HG03060 (cell line): ENCODE results near the gene OSBPL1A.

ENCODE experiments used
- ATAC-seq: cut with Tn5 transposase; IDR thresholded peaks from one replicate; pipeline ENCODE4 v1.9.1; 2021; ENCODE audit warnings: low read depth, moderate number of reproducible peaks; ENCODE audit not compliant: unreplicated experiment

The OSBPL1A gene

GRCh38 chr18:24397694-24398368 lies at the start of gene OSBPL1A:
OSBPL1A (minus strand) TSS chr18:24397824; CDS start chr18:24377533, 20,291 bp downstream.
- ATAC-seq = no peak

DNA sequence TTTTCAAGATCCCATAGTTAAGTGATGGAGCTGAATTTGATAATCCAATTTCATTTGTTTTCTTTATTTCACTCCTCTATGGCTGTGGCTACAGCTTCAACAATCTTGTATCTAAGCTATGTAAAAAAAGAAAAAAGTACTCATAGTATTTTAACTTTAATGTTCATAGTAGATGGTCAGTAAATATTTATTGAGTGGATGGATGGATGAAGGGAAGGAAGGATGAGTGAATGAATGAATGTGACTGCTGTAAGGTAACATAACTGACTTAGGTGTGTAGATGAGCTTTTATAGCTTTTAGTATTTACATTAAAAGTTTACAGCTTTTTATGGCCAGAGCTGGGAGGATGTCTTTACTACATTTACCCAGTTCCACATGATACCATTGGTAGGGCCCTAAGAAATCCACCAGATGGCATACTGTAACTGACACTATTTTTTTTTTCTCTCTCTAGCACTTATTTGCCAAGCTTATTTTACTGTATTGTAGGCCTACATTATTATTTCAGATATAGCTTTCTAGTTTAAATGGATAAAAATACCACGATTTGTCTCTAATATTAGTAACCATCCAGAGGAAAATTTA lies 49.4 kb upstream of the OSBPL1A start:
- ATAC-seq = no peak

- ATAC-seq = peak; percentile 51
Measured at GRCh38 chr18:24446453-24446852, 48.8 kb upstream of the OSBPL1A start.

GRCh38 chr18:24443870-24444269 lies 46.2 kb upstream of the OSBPL1A start:
- ATAC-seq = peak; percentile 52

DNA sequence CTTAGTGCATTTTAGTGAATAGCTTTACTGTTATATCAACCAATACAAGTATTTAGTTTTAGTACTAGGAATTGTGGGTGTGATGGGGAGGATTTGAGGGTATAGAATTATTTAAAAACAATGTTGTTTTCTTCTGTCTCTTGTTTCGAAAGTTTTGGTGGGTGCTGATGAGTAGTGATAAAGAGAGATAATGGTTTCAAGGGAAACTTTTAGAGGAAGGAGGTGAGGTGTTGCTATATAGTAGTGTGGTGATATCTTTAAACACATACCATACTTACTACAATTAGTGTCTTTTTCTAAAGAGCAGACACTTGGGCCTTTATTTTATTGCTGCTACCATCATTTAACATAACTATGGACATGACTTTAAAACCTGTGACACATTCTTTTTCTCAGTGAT lies 39.3 kb upstream of the OSBPL1A start:
- ATAC-seq = no peak

GRCh38 chr18:24432618-24433017 lies 35.0 kb upstream of the OSBPL1A start:
- ATAC-seq = no peak

GRCh38 chr18:24429188-24429587 lies 31.6 kb upstream of the OSBPL1A start:
- no peak for ATAC-seq

GRCh38 chr18:24428709-24429108 lies 31.1 kb upstream of the OSBPL1A start:
- no peak for ATAC-seq

DNA sequence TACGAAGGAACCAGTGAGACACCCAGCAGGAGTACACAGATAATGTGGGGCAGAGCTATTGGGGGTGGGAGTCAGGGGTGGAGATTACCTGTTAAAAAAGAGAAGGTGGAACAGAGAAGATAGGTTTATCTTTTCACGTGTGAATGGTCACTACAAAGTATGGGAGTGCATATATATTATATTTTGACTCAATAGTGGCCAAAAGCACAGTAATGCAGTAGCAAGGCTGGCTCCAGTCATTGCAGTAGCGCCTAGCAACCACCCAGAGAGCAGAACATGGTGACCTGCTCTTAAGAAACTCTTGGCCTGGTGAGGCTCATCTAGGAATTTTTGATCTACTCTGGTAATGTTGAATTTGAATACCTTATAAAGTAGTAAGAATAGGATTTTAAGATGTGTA lies 29.9 kb upstream of the OSBPL1A start:
- ATAC-seq = no peak

GRCh38 chr18:24426398-24427294 lies 29.0 kb upstream of the OSBPL1A start, which contains the start of gene IMPACT:
IMPACT (plus strand) TSS chr18:24426670; CDS start chr18:24426757, 87 bp downstream.
- ATAC-seq = no peak

GRCh38 chr18:24426073-24426397 lies 28.4 kb upstream of the OSBPL1A start:
- no peak for ATAC-seq

GRCh38 chr18:24421831-24422230 lies 24.2 kb upstream of the OSBPL1A start:
- no peak for ATAC-seq

DNA sequence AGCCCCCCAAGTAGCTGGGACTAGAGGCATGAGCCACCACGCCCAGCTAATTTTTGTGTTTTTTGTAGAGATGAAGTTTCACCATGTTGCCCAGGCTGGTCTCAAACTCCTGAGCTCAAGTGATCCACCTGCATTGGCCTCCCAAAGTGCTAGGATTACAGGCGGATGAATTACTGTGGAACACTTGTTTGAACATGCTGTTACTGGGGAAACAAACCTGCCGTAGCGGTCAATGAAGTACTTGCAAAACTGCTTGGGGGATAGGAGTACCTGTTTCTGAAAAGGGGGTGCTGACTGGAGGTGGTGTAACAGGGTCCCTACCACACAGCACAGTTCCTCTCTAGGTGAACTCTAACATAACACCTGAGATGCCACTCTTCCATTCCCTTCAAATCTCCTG lies 22.9 kb upstream of the OSBPL1A start:
- no peak for ATAC-seq

DNA sequence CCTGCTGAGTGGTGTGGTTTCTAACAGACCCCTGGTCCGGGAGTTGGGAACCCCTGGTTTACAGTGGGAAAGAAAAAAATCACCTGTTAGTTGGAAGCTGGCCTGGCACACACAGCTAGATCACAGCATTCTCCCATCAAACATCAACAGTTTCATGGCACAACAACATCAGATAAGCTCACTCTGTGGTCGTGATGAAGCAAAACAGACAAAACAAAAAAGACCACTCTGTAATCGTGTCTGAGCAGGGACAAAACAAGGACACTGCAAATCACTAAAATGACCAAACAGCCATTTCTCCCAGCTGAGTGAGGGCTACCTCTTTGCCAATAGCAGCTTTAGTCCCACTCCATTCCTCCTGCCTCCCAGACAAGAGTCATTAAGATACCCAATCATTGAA lies 19.9 kb upstream of the OSBPL1A start:
- no peak for ATAC-seq

GRCh38 chr18:24414349-24415003 lies 16.9 kb upstream of the OSBPL1A start:
- peak; percentile 49 for ATAC-seq

GRCh38 chr18:24413148-24413547 lies 15.5 kb upstream of the OSBPL1A start:
- no peak for ATAC-seq

DNA sequence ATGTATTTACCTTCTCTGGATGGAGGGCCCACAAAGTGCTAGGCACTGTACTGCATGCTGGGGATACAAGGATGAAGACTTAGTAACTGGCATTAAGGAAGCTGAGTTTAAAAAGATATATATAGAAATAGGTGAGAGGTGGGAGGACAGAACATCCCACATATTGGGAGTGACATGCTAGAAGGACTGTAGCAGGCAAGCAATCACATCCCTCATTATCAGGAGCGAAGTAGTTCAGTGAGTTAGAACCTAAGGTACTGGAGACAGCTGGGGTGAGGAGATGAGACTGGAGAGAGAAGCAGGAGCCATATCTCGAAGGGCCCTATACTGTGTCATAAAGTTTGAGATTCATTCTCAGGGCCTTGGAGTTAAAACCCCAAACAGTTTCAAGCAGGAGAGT lies 10.9 kb upstream of the OSBPL1A start:
- ATAC-seq = no peak

- ATAC-seq = no peak
Measured at GRCh38 chr18:24404591-24404990, 7.0 kb upstream of the OSBPL1A start.

DNA sequence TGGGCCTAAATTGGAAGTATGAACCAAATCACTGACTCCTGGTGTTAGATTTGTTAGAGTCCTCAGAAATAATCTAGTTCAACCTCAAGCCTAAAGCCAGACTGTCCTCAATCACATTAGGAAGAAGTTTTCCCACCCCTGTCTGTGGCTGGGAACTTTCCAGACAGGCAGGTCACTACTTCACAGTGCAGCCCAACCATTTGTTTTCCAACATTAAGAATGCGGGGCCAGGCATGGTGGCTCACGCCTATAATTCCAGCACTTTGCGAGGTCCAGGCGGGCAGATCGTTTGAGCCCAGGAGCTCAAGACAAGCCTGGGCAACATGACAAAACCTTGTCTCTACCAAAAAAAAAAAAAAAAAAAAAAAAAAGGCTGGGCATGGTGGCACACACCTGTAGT lies 5.5 kb upstream of the OSBPL1A start:
- no peak for ATAC-seq

DNA sequence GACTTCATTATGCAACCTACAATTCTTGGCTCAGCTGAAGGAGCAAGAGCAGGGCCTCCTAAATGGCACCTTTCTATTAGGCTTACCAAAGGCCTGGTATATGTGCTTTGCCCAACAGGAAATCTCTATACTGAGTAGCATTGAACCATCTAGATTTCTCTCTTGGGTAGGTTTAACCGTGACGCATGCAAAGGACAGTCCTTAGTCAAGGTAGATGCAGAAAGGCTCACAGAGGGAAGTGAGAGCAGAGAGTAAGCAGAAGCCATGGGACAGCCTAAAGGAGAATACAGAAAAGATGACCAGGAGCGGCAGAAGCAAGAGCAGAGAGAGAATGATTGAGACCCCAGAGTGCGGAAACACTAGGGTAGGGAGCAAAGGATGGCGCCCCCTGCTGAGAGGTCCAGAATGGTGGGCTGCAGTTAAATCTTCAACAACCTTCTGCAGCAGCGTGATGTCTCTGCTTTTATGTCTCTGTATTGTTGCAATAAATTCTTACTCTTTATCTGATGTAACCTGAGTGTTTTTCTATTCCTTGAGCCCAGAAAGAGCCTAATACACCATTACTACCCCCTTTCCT lies 4.7 kb upstream of the OSBPL1A start:
- no peak for ATAC-seq

DNA sequence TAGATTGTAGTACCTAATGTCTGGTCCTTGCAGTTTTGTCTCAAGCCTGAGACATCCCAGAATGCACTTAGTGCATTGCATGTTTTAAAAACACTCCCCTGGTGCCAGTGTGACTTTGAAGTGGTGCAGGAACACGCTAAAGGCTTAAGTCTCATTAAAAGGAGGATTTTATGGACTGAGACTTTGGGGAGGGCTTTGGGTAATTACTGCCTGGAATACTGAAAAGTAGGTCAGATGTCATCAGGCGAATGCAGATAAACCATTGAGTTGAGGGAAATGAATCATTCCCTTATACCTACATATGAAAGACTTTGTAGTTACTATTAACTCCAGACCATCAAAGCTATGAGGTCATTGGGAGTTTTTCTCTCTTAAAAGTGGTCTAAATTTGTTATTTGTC lies 3.0 kb upstream of the OSBPL1A start:
- ATAC-seq = no peak
